Stimulated activated CD4-positive, alpha-beta T cell treated with anti-CD3 and anti-CD28 coated beads, Interleukin-12 subunit alpha, Interleukin-12 subunit beta, amount 100 ng/mL, for 4 hours (primary cell): Measurements from ENCODE around the gene SPARC.
"Not testable (repeated sequence)": the region's sequence is repeated elsewhere in the genome, so short reads cannot be mapped to it uniquely, and the experiment has no call there.

ENCODE experiments used
- DNase-seq: peaks from one replicate; pipeline ENCODE4 v3.0.0-alpha.2; 2020

SPARC gene

GRCh38 chr5:151699071-151699901 lies 12.6 kb upstream of the SPARC start:
- DNase-seq = no peak

DNA sequence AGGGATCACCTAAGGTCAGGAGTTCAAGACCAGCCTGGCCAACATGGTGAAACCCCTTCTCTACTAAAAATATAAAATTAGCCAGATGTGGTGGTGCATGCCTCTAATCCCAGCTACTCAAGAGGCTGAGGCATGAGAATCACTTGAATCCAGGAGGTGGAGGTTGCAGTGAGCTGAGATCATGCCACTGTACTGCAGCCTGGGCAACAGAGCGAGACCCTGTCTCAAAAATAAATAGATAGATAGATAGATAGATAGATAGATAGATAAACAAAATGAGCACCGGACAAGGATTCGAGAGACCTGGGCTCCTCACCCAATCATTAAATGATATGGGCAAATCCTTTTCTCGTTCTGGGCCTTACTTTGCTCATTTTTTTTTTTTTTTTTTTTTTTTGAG lies 11.4 kb upstream of the SPARC start:
- DNase-seq = not testable (repeated sequence)

DNA sequence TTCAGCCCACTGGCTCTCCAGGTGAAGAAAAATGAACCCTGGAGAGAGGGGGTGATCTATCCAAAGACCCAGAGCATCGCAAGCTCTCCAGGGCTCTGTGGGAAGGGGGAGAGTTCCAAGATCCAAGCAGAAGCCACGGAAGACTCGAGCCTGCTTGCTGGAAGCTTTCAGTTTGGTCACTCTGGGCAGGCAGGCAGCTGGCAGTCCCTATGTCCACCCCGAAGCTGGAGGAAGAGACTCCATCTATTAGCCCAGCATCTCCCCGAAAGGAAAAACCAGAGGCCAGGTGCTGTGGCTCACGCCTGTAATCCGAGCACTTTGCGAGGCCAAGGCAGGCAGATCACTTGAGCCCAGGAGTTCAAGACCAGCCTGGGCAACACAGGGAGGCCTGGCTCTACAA lies 10.7 kb upstream of the SPARC start:
- no peak for DNase-seq

DNA sequence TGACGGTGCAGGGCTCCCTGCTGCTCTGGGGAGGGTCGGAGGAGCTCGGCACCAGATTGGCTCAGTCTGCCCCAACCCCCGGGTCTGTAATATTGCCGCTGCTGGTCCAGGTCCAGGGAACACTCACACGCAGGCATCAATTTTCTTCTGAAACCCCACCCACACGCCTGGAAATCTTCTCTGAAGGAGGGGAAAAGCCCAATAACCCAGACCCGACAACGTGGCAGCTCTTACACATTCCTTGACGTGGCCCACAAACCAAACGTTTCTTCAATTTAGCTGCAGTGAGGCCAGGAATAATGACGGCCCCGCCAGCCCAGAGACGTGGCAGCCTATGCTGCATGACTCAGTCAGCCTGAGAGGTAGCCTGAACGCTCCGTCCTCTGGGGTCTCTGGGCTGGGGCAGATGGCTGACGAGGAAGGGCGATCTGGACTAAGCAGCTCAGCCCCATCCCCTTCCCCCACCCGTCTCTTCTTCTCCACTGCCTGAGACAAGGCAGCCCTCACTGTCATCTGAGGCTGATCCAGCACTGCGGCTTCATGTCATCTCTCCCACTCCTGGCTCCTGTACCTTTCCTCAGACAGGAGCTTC lies 9.9 kb upstream of the SPARC start:
- no peak for DNase-seq

GRCh38 chr5:151695464-151695863 lies 8.7 kb upstream of the SPARC start:
- no peak for DNase-seq

GRCh38 chr5:151694035-151694485 lies 7.3 kb upstream of the SPARC start:
- DNase-seq = no peak

DNA sequence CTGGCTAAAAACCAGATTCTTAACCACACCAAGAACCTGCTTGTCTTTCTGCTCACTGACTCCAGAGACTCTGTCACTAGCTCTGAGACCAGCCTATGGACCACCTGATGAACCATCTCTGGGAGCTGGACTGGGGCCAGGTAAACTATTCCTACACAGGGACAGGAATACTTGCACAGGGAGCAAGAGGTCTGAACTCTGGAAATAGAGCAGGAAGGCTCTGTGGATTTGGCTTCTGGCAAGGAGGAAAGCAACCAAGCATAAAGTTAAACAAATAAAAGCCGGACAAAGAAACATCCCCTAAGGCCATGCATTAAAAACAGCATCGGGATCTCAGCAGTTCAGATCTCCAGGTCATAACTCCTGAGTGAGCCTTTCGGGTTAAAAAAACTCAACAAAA lies 5.6 kb upstream of the SPARC start:
- no peak for DNase-seq

- no peak for DNase-seq
Measured at GRCh38 chr5:151691706-151692105, 5.0 kb upstream of the SPARC start.

DNA sequence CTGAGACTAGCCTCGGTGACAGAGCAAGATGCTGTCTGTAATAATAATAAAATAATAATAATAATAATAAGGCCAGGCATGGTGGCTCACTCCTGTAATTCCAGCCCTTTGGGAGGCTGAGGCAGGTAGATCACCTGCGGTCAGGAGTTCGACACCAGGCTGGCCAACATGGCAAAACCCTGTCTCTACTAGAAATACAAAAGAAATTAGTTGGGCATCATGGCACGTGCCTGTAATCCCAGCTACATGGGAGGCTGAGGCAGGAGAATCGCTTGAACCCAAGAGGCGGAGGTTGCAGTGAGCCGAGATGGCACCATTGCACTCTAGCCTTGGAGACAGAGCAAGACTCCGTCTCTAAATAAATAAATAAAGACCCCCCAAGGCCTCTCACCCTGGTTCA lies 2.9 kb upstream of the SPARC start:
- not testable (repeated sequence) for DNase-seq

GRCh38 chr5:151688436-151688835 lies 1.7 kb upstream of the SPARC start:
- DNase-seq = no peak

GRCh38 chr5:151685749-151686673 lies 704 bp downstream of the SPARC start:
- no peak for DNase-seq

DNA sequence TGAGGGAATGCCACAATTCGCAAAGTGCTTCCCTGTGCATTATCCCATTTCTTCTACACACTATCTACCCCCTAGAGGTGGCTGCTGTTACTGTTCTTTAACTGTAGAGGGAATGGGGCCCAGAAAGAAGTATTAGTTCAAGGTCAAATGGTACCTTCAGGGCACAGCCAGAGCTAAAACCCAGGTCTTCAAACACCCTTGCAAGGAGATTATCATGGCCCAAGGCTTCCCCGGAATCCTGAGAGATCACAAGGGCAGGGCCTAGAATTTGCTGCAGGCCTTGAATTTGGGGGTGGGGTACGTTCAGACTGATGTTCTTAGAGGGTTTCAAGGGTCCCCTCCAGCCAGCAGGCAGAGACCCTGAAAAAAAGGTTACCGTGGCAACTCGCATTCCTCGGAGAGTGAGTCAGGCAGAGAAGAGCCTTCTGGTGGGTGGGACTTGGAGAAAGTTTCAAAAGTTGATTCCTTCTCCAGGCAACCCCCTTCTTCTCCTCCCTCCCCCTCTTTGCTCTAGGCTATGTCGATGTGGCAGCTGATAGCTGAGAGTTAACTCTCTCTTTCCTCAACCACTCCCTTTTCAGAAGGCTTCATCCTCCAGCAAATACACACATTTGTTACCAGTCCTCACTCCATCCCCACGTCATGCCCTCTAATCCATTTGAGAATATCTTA lies 1.9 kb downstream of the SPARC start:
- DNase-seq = no peak

- DNase-seq = no peak
Measured at GRCh38 chr5:151683986-151684588, 2.6 kb downstream of the SPARC start.

GRCh38 chr5:151683444-151683843 lies 3.3 kb downstream of the SPARC start:
- DNase-seq = no peak

DNA sequence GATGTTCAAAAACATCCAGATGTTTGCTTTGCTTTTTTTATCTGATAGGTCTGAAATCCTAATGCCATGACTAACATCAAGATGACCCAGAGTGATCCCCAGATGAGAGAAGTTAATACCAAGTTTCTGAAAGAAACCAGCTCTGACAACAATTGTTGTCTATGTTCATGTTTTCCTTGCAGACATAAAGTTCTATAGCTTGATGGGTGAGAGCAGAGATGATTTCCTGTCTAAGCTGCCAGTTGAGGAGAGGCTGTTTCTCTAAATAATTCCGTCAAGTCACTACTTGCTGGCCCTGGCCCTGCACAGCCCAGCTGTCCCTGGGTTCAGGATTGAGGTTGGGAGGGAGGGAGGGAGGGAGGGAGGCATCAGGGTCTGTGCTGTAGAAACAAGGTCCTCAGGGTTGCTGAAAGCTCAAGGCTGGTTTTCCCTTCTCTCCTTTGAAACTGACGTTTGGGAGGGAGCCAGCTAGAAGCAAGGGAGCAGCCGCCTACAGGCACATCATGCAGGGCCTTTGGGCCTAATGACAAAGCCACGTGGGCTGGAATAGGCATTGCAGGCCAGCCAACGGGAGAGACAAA lies 3.9 kb downstream of the SPARC start:
- no peak for DNase-seq

DNA sequence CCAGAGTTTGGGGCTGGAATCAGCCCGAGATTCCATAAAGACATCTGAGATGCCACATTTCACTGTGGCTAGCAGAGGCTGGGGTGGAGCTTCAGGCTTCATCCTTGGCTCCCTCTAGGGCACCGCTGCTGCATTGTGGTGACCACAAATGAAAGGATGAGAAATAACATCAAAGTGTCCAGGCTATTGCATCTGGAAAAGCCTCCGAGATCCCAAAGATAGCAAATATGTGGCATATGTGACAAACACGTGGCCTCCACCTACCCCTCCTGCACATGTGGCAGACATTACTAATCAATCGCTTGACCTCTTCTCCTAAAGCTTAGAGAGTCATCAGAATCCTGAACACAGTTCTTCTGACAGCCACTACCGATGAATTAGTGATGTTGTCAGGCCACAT lies 4.5 kb downstream of the SPARC start:
- no peak for DNase-seq

DNA sequence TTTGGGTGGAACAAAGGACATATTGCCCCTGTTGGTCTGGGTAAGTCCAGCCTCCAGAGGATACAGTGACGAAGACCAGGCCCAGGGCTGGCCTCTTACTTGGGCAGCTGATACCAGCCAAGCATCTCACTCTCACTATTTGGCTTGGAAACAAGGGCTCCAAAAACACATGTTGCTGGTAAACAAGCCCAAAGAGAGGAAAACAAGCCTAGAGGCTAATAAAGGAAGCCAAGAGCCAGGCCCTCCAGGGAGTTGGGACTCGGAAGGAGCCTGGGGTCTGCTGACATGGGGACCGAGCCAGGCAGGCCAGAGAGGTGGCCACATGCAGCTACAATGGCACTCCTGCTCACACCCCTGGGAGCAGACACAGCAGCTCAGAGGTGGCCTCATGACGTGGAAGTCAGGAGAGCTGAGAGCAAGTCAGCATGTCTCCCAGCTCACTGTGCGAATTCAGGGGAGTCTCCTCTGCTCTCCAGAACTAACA lies 5.7 kb downstream of the SPARC start:
- no peak for DNase-seq

- DNase-seq = not testable (repeated sequence)
Measured at GRCh38 chr5:151680156-151680505, 6.6 kb downstream of the SPARC start.

- DNase-seq = no peak
Measured at GRCh38 chr5:151679421-151680155, 7.1 kb downstream of the SPARC start.

DNA sequence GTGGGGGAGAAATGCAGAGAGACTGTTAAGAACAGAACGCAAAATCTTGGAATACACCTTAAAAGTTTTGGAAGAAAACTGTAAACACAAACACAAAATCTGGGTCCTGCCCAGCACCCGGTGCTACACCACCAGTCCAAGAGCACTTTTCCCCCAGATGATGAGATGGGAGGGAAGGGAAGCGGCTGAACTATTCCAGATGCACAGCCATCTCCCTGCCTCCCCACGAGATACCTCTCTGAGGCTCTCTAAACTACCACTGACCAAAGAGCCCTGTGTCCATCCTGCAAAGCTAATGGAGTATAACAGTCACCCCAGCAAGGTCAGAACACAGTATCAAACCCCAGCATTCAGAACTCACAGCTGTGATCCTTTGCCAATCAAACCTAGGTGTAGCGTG lies 8.0 kb downstream of the SPARC start:
- no peak for DNase-seq
